ENCODE data around the gene FNBP1L. TPM values are rescaled to one million over a fixed set of nuclear protein-coding genes. Genes with fewer than 3 reads are reported as not detected.

FNBP1L gene
- total and polyA plus RNA-seq, 7 donors, result 13.4 to 30.7 (median 20.1) TPM

DNA sequence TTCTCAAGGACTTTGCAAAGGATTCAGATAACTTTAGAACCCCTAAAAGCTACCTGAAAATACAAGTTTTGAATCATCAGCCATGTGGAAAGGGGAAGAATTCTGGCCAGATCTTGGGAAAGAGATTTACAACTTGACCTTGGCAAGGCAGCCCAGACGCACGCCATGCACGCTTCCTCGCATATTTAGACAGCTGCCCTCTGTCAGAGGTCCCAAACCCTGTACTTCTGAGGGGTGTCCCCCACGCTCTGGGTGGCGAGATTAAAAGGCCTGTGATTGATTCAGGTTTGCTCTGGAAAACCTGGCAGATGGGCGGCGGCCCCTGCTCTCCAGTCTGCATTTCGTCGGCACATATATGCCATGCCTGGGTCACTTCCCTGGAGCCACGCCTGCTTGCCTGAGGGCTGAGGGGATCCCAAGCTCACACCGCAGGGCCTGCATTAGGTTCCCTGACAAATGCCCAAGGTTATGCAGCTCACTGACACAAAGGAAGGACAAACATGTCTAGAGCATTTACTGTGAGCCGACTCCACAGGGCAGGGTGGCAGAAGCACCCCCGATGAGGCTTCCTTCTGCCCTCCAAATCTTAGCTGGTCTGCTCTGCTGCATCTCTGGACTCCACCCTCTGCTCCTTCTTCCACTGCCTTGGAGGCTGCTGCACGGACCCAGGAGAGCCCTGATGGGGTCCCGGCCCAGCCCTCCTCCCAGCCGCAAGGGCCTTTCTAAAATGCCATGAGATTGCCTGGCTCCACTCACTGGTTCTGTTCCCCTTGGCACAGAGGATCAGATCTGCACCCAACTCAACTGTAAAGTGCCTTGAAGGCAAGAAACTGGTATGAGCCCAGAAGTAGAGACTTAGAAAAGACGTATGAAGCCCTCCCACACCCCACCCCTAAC is 129.9 kb downstream of the FNBP1L start:
- TF ChIP-seq EP300 (IDR thresholded peaks at IDR 0.05) (no peak), POLR2A (IDR thresholded peaks at IDR 0.05) (no peak), POLR2AphosphoS5 (IDR thresholded peaks at IDR 0.05) (no peak), CTCF (IDR thresholded peaks at IDR 0.05) (no peak)
- no peaks in the 10 kb centered on the region for H3K27me3 ChIP-seq
- H3K36me3 ChIP-seq, result peaks cover 0 to 46% (median 29%) of the 10 kb centered on the region in 4 donors
- 40 to 80% methylated on average over 18 of the region's 18 CpGs for WGBS, 2 donors
- intact Hi-C loops (cut with DNase I), result no loop called here
- H3K4me3 ChIP-seq, result no peak overlapping the region
- no peaks in the 10 kb centered on the region for H3K9me3 ChIP-seq
- H3K27ac ChIP-seq, result no peak overlapping the region
- H3K4me1 ChIP-seq, result peaks cover 0 to 30% (median 8%) of the 10 kb centered on the region in 4 donors
- no peak for DNase-seq

- H3K4me1 ChIP-seq, result peaks cover 0 to 30% (median 8%) of the 10 kb centered on the region in 4 donors
- H3K27ac ChIP-seq, result no peak overlapping the region
- intact Hi-C loops (cut with DNase I), result no loop called here
- H3K9me3 ChIP-seq, result no peaks in the 10 kb centered on the region
- no peaks in the 10 kb centered on the region for H3K27me3 ChIP-seq
- TF ChIP-seq EP300 (IDR thresholded peaks at IDR 0.05) (no peak), POLR2A (IDR thresholded peaks at IDR 0.05) (no peak)
- peaks cover 0 to 51% (median 31%) of the 10 kb centered on the region in 4 donors for H3K36me3 ChIP-seq
- WGBS, 2 donors, result 91 to 95% methylated on average over 6 of the region's 6 CpGs
- DNase-seq, result no peak
- no peak overlapping the region for H3K4me3 ChIP-seq
These were observed 130.5 kb downstream of the FNBP1L start for GRCh38 chr1:93578433-93578830.

- no peaks in the 10 kb centered on the region for H3K27me3 ChIP-seq
- intact Hi-C loops (cut with DNase I), result no loop called here
- TF ChIP-seq CTCF (IDR thresholded peaks at IDR 0.05) (no peak), POLR2A (IDR thresholded peaks at IDR 0.05) (no peak), POLR2AphosphoS5 (IDR thresholded peaks at IDR 0.05) (no peak), EP300 (IDR thresholded peaks at IDR 0.05) (no peak)
- DNase-seq, result no peak
- peaks cover 0 to 51% (median 31%) of the 10 kb centered on the region in 4 donors for H3K36me3 ChIP-seq
- peaks cover 0 to 36% (median 9%) of the 10 kb centered on the region in 4 donors for H3K4me1 ChIP-seq
- no peak overlapping the region for H3K4me3 ChIP-seq
- 52 to 82% methylated on average over 11 of the region's 11 CpGs for WGBS, 2 donors
- no peaks in the 10 kb centered on the region for H3K9me3 ChIP-seq
- peak overlapping the region; percentile 26 to 40 (median 34) for H3K27ac ChIP-seq
These were observed 131.2 kb downstream of the FNBP1L start for GRCh38 chr1:93578911-93579825.

GRCh38 chr1:93579891-93580290 is 132.0 kb downstream of the FNBP1L start:
- no peaks in the 10 kb centered on the region for H3K27me3 ChIP-seq
- intact Hi-C loops (cut with DNase I), result no loop called here
- peaks cover 0 to 43% (median 16%) of the 10 kb centered on the region in 4 donors for H3K4me1 ChIP-seq
- peak; percentile 73 for DNase-seq
- TF ChIP-seq POLR2AphosphoS5 (IDR thresholded peaks at IDR 0.05), result peak in 1 of 4 donors; percentile 8
- TF ChIP-seq POLR2A (IDR thresholded peaks at IDR 0.05), result no peak
- WGBS, 2 donors, result 21 to 65% methylated on average over 5 of the region's 5 CpGs
- no peak overlapping the region for H3K4me3 ChIP-seq
- H3K36me3 ChIP-seq, result peaks cover 0 to 43% (median 28%) of the 10 kb centered on the region in 4 donors
- peak overlapping the region; percentile 26 to 40 (median 34) for H3K27ac ChIP-seq
- H3K9me3 ChIP-seq, result no peaks in the 10 kb centered on the region

- DNase-seq, result no peak
- peaks cover 0 to 29% (median 18%) of the 10 kb centered on the region in 4 donors for H3K36me3 ChIP-seq
- H3K4me3 ChIP-seq, result no peak overlapping the region
- H3K27ac ChIP-seq, result no peak overlapping the region
- H3K27me3 ChIP-seq, result no peaks in the 10 kb centered on the region
- peak in 1 of 4 donors; percentile 18 for TF ChIP-seq POLR2AphosphoS5 (IDR thresholded peaks at IDR 0.05)
- peak in 1 of 2 donors; percentile 59 for TF ChIP-seq POLR2A (IDR thresholded peaks at IDR 0.05)
- no peak for TF ChIP-seq EP300 (IDR thresholded peaks at IDR 0.05)
- H3K4me1 ChIP-seq, result peaks cover 0 to 40% (median 28%) of the 10 kb centered on the region in 4 donors
- intact Hi-C loops (cut with DNase I), result no loop called here
- WGBS, 2 donors, result 21 to 74% methylated on average over 23 of the region's 23 CpGs
- H3K9me3 ChIP-seq, result no peaks in the 10 kb centered on the region
These were observed 134.3 kb downstream of the FNBP1L start for GRCh38 chr1:93581917-93582850.
